Stimulated activated CD8-positive, alpha-beta memory T cell treated with anti-CD3 and anti-CD28 coated beads, Interleukin-4, amount 100 ng/mL, for 1 hour (primary cell): ENCODE measurements around the gene PGP.

ENCODE experiments used
- DNase-seq, 2 donors: peaks; one replicate each; pipeline ENCODE4 v3.0.0-alpha.2; 2020; ENCODE audit warnings: low read depth in 2 of 2, low spot score in 1 of 2

The PGP gene

DNA sequence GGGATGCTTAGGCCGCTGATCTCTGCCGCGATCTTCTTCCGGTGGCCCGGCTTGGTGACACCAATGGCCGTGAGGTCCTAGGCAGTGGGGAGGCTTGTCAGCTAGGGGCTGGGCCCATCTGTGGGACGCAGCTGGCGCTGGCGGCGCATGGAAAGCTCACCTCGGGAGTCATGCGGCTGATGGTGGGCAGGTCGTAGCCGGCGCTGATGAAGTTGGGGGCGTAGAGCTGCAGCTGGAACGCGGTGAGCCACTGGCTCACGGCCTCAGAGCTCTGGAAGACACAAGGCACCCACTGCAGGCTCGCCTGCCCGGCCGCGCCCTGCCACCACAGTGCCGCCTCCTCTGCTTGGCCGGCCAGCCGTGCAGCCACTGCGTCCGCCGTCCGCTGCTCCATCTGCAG, 31.0 kb downstream of the PGP start:
- no peak for DNase-seq

DNA sequence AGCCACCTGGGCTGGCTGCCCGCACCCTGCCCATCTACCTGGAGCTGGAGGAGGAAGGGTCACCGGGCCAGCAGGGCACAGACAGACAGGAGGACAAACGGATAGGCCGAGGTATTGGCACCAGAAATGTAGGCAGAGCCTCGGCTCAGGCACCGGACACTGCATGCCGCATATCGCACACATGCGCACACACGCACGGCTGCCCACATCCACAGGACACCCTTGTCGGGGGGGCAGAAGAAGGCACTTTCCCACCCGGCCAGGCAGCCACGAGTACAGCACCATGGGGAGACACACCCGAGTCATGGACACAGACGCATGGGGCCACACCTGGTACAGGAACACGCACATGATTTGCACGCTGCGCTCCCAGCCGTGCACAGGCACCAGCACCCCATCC, 32.7 kb downstream of the PGP start:
- no peak for DNase-seq

DNA sequence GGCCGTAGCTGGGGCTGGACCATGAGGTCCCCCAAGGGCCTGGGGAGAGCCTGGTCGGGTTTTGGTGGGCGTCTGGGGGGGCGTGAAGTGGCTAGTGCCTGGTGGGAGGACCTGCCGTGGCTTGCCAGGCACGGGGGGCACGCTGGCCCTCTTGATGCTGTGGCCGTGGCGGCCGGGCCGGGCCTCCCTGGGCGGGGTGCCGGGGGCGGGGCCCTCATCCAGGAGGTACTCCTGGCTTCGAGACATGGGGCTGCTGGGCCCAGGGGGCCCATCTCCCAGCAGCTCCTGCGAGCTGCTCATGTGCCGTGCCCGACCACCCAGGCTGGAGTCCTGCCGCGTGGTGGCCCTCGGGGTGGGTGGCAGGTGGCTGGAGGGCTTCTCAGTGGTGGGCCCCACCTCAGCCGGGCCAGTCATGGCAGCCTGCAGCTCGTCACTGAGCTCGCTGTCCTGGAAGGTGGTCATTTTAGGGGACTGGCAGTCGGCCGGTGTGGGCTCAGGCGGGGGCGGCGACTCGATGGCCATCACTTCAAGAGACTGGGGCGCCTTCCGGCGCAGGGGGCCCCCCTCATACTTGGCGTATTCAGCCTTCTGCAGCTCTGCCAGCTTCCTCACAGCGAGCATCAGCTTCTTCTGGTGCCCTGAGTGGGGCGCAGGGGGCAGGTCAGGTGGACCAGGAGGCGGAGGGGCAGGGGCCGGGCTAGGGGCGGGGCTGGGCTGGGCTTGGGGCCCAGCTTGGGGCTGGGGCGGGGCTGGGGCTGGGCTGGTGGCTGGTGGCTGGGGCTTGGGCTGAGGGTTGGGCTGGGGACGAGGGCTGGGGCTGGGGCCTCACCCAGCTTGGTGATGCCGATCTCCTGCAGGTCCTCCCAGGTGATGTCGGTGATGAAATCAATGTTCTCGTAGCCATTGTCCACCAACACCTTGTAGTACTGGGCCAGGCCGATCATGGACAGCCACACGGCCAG, 33.4 kb downstream of the PGP start:
- DNase-seq = no peak

DNA sequence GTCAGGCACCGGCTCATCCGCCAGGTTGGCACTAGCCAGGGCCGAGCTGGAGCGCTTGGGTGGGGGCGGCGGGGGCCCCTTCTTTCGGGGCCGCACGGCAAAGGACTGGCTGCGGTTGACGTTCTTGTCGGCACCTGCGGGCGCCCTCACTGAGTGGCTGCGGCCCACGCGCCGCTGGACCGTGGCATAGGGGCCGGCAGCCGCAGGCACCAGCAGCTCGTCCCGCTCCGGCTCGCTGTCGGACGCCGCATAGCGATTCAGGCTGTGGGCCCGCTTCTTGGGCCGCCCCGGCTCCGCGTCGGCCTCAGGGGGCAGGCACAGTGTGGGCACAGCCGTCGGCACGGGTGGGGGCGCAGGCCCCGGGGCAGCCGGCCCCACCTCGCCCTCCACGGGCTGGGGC, 34.2 kb downstream of the PGP start:
- DNase-seq = no peak

DNA sequence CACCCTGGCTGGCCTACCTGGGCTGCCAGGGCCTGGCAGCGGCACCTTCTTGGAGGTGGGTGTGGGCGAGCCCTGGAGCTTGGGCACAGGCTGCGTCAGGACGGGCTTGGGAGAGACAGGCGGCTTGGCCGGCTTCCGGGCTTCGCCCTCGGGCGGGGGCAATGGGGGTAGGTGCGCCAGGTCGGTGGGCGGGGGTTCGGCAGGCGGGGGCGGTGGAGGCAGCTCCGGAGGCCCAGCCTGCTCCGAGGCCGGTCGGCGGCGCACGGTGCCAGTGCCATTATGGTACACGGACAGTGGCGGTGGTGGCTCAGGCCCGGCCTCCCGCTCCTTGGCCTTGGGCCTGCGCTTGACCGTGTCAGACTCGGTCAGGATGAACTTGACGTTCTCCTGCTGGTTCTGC, 35.1 kb downstream of the PGP start:
- DNase-seq = no peak

DNA sequence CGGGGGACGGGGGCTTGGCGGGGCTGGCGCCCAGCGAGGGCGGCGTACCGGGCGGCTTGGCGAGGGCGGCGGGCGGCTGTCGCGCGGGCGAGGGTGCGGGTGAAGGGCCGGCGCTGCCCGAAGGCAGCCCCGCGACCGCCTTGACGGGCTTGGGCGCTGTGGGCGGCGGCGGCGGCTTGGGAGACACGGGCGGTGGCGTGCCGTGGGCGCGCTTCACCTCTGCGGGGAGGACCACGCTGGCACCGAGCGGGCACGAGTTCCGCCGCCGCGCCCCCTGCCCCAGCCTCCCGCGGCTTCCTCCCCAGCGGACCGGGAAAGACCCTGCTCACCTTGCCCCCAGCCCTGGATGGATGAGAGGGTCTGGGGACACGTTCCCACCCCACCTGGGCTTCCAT, 35.5 kb downstream of the PGP start:
- DNase-seq = no peak

DNA sequence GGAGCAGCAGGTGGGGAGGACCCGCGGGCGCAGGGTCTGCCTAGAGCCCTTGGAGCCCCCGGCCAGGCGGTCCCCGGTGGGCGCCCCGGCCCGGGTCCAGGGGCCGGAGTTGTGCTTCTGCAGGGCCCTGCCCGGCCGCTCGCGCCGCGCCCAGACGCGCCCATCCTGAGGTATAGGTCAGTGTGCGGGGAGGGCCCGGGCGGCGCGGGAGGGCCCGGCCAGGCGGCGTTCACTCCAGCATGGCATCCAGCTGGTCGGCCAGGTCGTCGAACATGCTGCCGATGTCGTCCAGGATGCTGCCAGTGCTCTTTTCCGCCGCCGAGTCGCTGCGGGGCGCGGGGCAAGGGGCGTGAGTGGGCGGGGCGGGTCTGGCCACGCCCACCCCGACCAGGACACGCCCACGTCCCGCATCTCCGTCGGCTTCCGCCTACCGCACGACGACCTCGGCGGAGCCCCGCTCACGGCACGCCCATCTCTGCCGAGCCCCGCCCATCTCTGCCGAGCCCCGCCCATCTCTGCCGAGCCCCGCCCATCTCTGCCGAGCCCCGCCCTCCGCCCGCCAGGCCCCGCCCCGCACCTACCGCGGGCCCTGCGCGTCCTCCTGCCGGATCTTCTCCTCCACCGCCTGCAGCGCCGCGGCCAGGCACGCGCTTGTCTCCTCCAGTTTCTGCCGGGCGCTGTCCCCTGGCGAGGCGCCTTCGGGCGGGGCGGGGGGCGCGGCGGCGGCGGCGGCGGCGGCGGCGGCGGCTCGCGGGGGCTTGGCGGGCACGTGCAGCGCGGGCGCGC, 36.1 kb downstream of the PGP start:
- DNase-seq = no peak

DNA sequence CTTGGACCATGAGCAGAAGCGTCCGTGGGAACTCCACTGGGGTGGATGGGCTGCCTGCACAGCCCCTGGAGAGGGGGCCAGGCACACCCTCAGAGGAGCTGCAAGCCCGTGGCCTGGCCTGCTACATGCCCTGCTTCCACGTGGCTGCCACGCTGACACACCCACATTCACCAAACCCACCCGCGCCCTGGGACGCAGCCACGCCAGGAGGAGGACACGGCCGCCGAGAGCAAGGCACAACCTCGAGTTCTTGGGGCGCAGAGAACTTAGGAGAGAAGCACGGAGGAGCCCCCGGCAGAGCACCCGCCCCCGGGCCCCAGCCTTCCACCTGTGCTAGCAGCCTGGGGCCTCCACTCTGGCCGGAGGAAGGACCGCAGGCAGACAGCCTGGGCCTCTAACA, 37.1 kb downstream of the PGP start:
- DNase-seq = no peak

DNA sequence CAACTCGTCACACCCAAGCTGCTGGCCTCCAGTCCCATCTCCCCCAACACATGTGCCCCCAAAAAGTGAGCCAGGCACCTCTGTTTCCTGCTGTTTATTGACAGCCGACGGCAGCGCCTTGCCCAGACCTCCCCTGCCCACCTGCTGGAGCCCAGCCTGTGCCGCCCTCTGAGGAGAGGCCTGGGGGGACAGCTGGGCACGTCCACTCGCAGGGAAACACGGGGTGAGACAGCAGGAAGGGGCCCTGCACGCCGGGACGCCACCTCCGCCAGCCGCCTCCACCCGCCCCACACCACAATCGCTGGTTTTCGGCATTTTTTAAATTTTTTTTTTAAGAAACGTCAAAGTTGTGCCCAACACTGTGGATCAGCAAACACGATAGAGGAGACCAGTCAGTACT, 37.5 kb downstream of the PGP start:
- no peak for DNase-seq

DNA sequence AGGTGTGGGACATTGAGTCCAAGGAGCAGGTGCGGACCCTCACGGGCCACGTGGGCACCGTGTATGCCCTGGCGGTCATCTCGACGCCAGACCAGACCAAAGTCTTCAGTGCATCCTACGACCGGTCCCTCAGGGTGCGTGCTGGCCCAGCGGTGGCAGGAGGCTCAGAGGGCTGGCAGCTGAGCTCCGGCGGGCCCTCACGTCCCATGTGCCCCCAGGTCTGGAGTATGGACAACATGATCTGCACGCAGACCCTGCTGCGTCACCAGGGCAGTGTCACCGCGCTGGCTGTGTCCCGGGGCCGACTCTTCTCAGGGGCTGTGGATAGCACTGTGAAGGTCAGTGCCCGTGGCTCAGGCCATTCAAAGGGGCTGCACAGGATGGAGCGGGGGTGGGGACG, 38.6 kb downstream of the PGP start:
- DNase-seq = no peak

DNA sequence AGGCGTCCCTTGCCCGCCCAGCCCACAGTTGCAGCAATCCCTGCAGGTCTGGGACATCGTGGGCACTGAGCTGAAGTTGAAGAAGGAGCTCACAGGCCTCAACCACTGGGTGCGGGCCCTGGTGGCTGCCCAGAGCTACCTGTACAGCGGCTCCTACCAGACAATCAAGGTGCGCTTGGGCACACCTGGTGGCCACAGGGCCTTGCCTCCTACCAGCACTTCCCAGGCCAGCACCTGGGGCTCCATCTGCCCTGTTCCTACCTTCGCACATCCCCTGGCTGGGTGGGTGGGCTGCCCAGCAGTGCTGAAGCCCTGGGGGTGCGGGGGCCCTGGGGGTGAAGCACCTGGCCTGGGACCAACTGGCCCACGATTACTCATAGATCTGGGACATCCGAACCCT, 39.2 kb downstream of the PGP start:
- no peak for DNase-seq

DNA sequence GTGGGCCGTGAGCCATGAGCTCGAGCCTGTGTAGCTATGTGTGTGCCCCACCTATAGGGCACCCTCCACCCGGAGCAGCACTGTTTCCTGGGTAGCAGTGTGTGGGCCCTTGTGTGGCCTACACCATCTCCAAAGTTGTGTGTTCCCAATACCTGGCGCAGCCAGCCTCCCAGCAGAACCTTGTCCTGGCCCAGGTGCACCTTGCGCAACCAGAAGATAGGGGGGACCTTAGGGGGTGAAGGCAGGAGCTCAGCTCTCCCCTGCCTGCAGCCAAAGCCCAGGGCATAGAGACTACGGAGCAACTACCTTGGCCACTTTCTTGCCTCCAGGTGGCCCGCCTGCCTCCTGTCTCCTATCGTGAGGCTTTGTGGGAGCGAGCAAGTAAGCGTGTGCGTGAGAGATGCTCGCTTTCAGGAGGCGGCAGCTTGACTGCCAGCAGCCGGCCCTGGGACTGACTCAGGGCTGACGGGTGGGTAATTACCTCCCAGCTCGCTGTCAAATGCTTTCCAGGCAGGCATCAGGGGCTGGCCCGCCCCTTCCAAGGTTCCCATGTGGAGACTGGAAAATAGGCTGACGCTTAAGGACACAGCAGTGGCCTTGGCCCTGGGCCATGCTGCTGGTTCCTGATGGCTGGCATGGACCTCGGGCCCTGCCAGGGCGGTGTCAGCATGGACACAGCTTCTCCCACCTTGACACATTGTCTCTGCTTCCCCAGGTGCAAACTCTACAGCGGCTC, 40.1 kb downstream of the PGP start:
- no peak for DNase-seq

DNA sequence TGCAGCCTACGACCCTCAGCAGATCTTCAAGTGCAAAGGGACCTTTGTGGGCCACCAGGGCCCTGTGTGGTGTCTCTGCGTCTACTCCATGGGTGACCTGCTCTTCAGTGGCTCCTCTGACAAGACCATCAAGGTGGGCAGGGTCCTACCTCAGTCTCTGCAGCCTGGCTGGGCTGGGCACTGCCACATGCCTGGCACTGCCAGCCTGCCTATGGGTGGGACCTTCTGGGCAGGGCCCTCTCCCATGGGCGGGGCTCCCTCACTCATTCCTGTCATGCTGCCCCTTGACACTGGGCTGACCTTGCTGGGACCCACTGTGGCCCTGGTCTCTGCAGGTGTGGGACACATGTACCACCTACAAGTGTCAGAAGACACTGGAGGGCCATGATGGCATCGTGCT, 40.7 kb downstream of the PGP start:
- no peak for DNase-seq

DNA sequence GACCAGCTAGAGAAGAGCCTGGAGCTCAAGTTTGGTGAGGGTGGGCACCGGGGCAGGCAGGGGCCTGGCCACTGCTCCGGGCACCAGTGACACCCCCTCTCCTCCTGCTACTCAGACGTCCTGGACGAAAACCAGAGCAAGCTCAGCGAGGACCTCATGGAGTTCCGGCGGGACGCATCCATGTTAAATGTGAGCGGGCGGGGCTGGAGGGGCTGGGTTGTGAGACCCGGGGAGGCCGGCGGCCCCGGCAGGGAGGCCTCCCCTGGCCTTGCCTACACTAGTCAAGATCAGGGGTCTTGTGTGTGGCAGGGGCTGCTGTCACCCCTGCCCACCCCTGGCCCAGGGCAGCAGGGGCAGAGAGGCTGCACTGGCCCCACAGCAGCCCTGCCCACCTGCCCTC, 41.3 kb downstream of the PGP start:
- no peak for DNase-seq

DNA sequence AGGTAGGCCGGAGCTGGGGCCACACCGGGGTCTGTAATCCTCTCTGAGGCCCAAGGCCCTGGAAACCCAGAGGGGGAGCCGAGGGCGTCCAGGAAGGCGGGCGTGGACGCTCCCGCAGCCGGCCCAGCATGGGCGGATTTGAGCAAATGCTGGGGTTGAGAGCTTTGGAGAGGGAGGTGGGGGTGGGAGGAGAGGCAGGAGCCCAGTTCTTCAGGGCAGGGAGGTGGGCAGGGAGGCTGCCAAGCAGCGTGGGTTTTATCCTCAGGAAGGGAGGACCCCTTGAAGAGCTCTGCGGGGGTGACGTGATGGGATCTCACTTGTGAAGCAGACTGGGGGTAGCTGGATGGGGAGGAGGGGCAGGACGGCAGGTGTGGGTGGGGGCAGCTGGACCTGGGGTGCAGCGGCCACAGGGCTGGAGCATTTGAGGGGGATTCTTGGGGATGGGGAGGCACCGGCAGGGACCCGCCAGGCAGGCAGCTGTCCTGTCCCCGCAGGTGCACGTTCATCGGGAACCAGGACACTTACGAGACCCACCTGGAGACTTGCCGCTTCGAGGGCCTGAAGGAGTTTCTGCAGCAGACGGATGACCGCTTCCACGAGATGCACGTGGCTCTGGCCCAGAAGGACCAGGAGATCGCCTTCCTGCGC, 41.8 kb downstream of the PGP start:
- DNase-seq = no peak

DNA sequence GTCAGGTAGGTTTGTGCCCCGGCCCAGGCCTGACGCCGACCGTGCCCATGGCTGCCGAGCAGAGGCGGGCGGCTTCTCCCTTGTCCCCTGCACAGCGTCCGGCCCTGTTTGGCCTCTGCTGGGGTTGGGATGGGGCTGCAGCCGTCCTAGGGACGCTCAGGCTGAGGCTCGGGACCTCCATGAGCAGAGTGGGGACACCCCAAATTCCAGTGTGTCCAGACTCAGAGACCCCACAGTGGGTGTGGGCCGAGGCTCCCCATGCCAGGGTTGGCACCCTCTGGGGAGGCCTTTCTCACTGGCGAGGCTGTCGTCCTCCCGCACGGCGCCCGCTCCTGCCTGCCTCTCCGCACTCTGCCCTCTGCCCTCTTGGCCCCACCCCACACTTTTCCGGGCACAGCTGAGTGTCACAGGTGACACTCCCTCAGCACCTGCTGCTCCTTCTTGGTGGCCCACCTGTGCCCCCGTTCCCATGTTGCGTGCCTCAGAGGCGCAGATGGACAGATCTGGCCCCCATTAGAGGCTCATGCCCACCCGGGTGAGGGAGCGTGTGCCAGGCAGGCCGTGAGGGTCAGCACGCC, 43.0 kb downstream of the PGP start:
- no peak for DNase-seq

DNA sequence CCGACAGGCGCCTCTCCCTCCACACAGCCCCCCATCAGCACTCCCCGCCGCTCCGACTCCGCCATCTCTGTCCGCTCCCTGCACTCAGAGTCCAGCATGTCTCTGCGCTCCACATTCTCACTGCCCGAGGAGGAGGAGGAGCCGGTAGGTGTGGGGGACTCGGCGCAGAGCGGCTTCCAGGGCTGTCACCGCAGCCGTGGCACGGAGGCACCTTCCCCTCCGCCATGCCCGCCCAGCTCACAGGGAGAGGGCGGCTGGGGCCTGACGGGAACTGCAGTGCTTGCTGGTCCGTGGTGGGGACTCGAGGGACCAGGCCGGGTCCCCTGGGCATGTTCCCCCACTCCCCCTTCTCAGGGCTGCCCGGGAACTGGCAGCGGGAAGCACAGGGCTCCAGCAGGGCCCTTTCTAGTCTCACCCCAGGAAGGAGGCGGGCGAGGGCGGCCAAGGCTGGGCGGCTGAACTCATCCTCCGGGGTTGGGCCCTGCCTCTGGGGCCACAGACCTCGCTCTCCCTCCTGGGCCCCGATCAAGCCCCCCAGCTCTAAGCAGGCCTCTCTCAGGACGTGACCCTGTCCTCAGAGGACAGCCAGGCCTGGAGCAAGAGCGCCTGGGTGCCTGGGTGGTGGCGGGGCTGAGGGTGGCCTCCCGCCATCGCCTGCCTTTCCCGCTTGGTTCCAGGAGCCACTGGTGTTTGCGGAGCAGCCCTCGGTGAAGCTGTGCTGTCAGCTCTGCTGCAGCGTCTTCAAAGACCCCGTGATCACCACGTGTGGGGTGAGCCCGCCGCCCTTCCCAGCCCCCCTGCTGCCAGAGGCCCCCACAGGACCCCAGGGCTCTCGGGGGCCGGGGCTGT, 43.8 kb downstream of the PGP start:
- no peak for DNase-seq

DNA sequence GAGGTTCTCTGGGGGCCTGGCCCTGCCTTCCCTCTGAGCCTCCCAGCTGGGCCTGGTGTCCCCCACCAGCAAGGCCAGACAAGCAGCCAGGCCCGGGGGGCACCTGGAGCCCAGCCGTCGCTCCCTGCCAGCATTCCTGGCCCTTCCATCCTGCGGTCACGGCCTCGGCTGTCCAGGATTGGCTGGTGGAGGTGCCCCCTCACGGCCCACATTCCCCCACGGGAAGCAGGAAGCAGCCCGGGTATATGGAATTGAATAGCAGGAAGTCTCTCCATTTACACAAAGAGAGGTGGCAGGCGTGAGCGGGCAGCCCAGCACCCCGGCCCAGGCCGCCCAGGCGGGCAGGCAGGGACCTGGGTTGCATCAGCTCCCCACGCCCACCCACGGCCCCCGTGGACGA, 44.6 kb downstream of the PGP start:
- DNase-seq = no peak

DNA sequence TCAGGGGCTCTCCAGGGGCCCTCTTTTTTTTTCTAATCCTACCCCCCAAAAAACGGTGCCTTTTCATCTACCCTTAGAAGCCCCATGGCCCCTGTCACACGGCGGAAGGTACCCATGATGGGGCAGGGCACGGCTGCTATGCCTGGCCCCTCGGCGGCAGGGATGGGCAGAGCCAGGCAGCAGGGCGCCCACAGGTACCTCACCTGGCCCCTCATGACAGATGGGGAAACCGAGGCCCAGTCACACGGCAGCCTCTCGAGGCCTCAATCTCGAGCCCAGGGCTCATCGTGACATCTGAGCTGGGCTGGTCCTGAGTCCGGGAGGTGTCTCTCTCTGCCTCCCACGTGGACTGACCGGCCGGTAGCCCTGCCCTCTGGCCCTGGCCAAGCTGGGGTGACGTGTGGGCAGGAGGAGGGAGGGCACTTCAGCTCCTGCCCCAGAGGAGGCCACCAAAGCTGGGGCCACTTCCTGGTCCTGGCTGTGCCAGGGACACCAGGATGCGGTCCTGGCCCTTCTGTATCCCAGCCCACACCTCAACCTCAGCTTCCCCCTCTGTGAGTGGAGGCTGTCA, 47.5 kb downstream of the PGP start:
- DNase-seq = no peak
